GM12892 (cell line): ENCODE data around the gene PPP2R2C.

Experiments
- POLR2A ChIP-seq: IDR thresholded peaks from 2 replicates; pipeline ENCODE4 v1.6.1; 2011; ENCODE audit warnings: low read depth, low read length, control low read depth
- POLR2AphosphoS5 ChIP-seq: IDR thresholded peaks from 2 replicates; pipeline ENCODE4 v1.6.1; 2011; ENCODE audit warnings: low read depth, low read length, control low read depth
- TAF1 ChIP-seq: IDR thresholded peaks from 2 replicates; pipeline ENCODE4 v1.6.1; 2011; ENCODE audit warnings: low read depth, mild to moderate bottlenecking, control low read depth, low read length, borderline replicate concordance

DNA sequence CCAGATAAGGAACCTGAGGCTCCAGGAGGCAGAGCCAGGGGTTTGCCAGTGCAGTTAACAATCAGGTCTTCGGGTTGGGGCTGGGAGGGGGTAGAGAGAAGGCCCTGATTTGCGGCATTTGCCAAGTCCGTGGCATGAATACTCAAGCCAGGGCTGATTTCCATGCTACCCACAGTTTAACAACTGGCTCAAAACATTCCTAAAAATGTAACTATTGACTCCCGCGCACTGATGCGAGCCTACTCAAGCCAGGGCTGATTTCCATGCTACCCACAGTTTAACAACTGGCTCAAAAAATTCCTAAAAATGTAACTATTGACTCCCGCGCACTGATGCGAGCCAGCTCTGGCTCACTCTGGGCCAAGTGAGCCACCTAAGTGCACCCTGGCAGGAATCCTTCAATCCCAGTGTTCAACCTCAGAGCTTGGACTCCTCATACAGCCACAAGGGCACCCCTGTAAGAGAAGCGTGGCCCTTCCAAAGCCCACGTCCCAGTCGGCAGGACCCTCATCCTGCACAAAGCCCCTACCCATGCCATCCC is 75.6 kb downstream of the PPP2R2C start:
- no peak for TF ChIP-seq POLR2AphosphoS5
- no peak for TF ChIP-seq TAF1
- TF ChIP-seq POLR2A = no peak
